ENCODE results near the gene CD47. TPM values are rescaled to one million over a fixed set of nuclear protein-coding genes. Genes with fewer than 3 reads are reported as not detected.

The CD47 gene
- total and polyA plus RNA-seq, 12 donors = 24.2 to 108 (median 70.0) TPM

- no peak overlapping the region for H3K27ac ChIP-seq
- peaks cover 0 to 4% of the 10 kb centered on the region in 2 donors for H3K36me3 ChIP-seq (replicated peaks in 1 of 2)
- DNase-seq = no peak
- TF ChIP-seq CTCF (IDR thresholded peaks at IDR 0.05) (no peak), POLR2A (IDR thresholded peaks at IDR 0.05) (no peak)
- intact Hi-C loops (cut with DNase I) = no loop called here
- H3K4me3 ChIP-seq = no peak overlapping the region
- H3K4me1 ChIP-seq (replicated peaks in 1 of 2) = no peaks in the 10 kb centered on the region
- no peaks in the 10 kb centered on the region for H3K27me3 ChIP-seq
- no peaks in the 10 kb centered on the region for H3K9me3 ChIP-seq (replicated peaks in 1 of 3)
These were observed 25.7 kb downstream of the CD47 start for GRCh38 chr3:108065096-108065495.

- TF ChIP-seq POLR2A (IDR thresholded peaks at IDR 0.05) (no peak), CTCF (IDR thresholded peaks at IDR 0.05) (no peak)
- no peak for DNase-seq
- H3K27ac ChIP-seq = no peak overlapping the region
- intact Hi-C loops (cut with DNase I) = no loop called here
- peaks cover 0 to 8% of the 10 kb centered on the region in 2 donors for H3K36me3 ChIP-seq (replicated peaks in 1 of 2)
- H3K27me3 ChIP-seq = no peaks in the 10 kb centered on the region
- no peaks in the 10 kb centered on the region for H3K4me1 ChIP-seq (replicated peaks in 1 of 2)
- no peak overlapping the region for H3K4me3 ChIP-seq
- no peaks in the 10 kb centered on the region for H3K9me3 ChIP-seq (replicated peaks in 1 of 3)
- WGBS, 4 donors = 91 to 97% (median 95%) methylated on average over 1 of the region's 1 CpG
These were observed 26.4 kb downstream of the CD47 start for GRCh38 chr3:108064293-108064887.

GRCh38 chr3:108062051-108062450 lies 28.8 kb downstream of the CD47 start:
- Histone ChIP-seq H3K4me1 (replicated peaks in 1 of 2) (no peaks in the 10 kb centered on the region), H3K27me3 (no peaks in the 10 kb centered on the region)
- 72 to 88% (median 82%) methylated on average over 1 of the region's 1 CpG for WGBS, 4 donors

GRCh38 chr3:108060331-108060730 lies 30.5 kb downstream of the CD47 start:
- TF ChIP-seq POLR2A (IDR thresholded peaks at IDR 0.05) (no peak), CTCF (IDR thresholded peaks at IDR 0.05) (no peak)
- Histone ChIP-seq H3K27ac (no peak overlapping the region), H3K4me1 (replicated peaks in 1 of 2) (no peaks in the 10 kb centered on the region), H3K36me3 (replicated peaks in 1 of 2) (peaks cover 0 to 12% of the 10 kb centered on the region in 2 donors), H3K4me3 (no peak overlapping the region), H3K9me3 (replicated peaks in 1 of 3) (no peaks in the 10 kb centered on the region), H3K27me3 (no peaks in the 10 kb centered on the region)
- intact Hi-C loops (cut with DNase I) = no loop called here
- 87 to 94% (median 92%) methylated on average over 3 of the region's 3 CpGs for WGBS, 4 donors
- DNase-seq = no peak

More at GRCh38 chr3:108062051-108062450, 28.8 kb downstream of the CD47 start:
- H3K9me3 ChIP-seq (replicated peaks in 1 of 3) = no peaks in the 10 kb centered on the region
- no peak overlapping the region for H3K4me3 ChIP-seq
- intact Hi-C loops (cut with DNase I) = no loop called here
- TF ChIP-seq POLR2A (IDR thresholded peaks at IDR 0.05) (no peak), CTCF (IDR thresholded peaks at IDR 0.05) (no peak)
- no peak overlapping the region for H3K27ac ChIP-seq
- H3K36me3 ChIP-seq (replicated peaks in 1 of 2) = peaks cover 0 to 12% of the 10 kb centered on the region in 2 donors
- DNase-seq = no peak
